Natural killer cell treated with Interleukin-12 subunit alpha and Interleukin-12 subunit beta and Interleukin-15 and Interleukin-18, amount 100 ng/mL, for 72 hours (primary cell): Measurements from ENCODE around the gene PNN. TPM values are rescaled to one million over a fixed set of nuclear protein-coding genes. Genes with fewer than 3 reads are reported as not detected.
"Not testable (repeated sequence)": the region's sequence is repeated elsewhere in the genome, so short reads cannot be mapped to it uniquely, and the experiment has no call there.

Experiments
- ATAC-seq, 2 donors: fragments of 150-1000 bp; cut with Tn5 transposase in 1 of 2; sonication (Bioruptor Pico), chemical (Tn5 transposase) in 1 of 2; 2 replicates each; pipeline ENCODE4 v1.10.0; 2021
- DNase-seq: peaks from one replicate; pipeline ENCODE4 v3.0.0; 2022; ENCODE audit warnings: low spot score
- H3K27ac Mint-ChIP-seq, 2 donors: 1 replicate in 1 of 2; 2 replicates in 1 of 2; pipeline ENCODE4 v1.8.0; 2022; ENCODE audit warnings: mixed read lengths in 2 of 2, mild to moderate bottlenecking in 1 of 2, moderate library complexity in 1 of 2
- H3K27me3 Mint-ChIP-seq, 2 donors: 1 replicate in 1 of 2; 2 replicates in 1 of 2; pipeline ENCODE4 v1.8.0; 2022; ENCODE audit warnings: mixed read lengths in 2 of 2
- H3K36me3 Mint-ChIP-seq: one replicate; pipeline ENCODE4 v1.8.0; 2022; ENCODE audit warnings: mixed read lengths
- H3K4me1 Mint-ChIP-seq, 2 donors: 1 replicate in 1 of 2; 2 replicates in 1 of 2; pipeline ENCODE4 v1.8.0; 2022; ENCODE audit warnings: low read depth in 2 of 2, mixed read lengths in 2 of 2, mild to moderate bottlenecking in 1 of 2
- H3K4me3 Mint-ChIP-seq: one replicate; pipeline ENCODE4 v1.8.0; 2022; ENCODE audit warnings: mixed read lengths
- H3K9me3 Mint-ChIP-seq: 2 replicates; pipeline ENCODE4 v1.8.0; 2022; ENCODE audit warnings: mixed read lengths
- total RNA-seq, 2 donors: library from RNA; stranded (reverse); gene quantifications; one replicate each; pipeline ENCODE4 v1.2.3, GENCODE V29; 2022

Gene PNN
- total RNA-seq, 2 donors from 2014 or later, result 71.0 to 161 TPM

DNA sequence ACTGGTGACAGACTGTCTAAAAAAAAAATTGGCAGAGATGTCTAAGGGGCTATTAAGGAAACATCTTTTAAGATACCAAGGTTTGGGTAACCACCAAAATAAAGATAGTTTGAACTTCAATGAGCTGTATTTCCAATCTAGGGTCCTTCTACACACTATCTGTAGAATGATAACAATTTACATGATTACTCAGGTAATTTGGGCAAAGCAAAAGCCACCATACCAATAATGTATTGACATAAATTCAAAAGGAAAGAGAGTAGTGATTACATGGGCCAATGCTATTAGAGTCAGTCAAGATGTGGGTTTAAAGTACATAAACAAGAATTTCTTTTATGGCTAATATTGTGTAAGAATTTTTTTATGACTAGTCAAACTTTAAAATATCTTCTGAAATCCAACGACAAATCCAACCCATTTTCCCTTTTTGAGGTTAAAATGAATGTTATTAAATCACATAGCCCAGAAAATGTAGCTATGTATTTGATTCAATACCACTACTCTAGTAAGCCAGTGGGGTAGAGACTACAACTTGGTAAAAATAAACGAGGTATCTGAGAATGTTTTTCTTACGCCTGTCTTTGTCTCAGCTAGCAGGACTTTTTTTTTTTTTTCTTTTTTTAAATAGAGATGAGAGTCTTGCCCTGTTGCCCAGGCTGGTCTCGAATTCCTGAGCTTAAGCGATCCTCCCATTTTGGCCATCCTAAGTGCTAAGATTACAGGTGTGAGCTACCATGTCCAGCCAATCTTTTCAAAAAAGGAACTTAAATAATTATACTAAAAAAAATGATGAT is 10.4 kb downstream of the PNN start:
- Mint-ChIP-seq H3K9me3 (no peaks in the 10 kb centered on the region), H3K27ac (peak overlapping the region; percentile 26 to 38), H3K36me3 (peaks cover 7% of the 10 kb centered on the region), H3K4me1 (peaks cover 4 to 13% of the 10 kb centered on the region in 2 donors), H3K4me3 (no peak overlapping the region), H3K27me3 (no peaks in the 10 kb centered on the region)
- DNase-seq (no peak), ATAC-seq (no peak)

DNA sequence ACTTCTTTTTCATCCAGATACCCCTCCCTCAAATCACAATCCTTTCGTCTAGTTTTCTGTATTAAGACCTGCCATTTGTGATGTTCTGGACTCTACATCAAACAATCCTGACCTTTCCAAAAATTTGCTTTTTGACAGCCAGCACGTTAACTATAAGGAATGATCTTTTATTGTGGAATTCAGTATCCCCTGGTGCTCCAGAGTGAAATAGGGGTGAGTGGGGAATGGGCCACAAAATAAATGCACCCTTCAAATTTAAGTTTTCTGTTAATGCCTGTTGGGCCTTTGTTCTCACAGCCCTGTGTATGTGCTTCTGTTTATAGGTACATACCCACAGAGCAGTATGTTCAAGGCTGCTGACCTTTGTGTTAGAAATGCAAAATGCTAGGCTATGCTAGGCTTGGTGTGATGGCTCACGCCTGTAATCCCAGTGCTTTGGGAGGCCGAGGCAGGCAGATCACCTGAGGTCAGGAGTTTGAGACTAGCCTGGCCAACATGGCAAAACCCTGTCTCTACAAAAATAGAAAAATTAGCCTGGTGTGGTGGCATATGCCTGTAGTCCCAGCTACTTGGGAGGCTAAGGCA is 12.0 kb downstream of the PNN start:
- ATAC-seq (no peak), DNase-seq (no peak)
- no peak overlapping the region for H3K4me3 Mint-ChIP-seq

DNA sequence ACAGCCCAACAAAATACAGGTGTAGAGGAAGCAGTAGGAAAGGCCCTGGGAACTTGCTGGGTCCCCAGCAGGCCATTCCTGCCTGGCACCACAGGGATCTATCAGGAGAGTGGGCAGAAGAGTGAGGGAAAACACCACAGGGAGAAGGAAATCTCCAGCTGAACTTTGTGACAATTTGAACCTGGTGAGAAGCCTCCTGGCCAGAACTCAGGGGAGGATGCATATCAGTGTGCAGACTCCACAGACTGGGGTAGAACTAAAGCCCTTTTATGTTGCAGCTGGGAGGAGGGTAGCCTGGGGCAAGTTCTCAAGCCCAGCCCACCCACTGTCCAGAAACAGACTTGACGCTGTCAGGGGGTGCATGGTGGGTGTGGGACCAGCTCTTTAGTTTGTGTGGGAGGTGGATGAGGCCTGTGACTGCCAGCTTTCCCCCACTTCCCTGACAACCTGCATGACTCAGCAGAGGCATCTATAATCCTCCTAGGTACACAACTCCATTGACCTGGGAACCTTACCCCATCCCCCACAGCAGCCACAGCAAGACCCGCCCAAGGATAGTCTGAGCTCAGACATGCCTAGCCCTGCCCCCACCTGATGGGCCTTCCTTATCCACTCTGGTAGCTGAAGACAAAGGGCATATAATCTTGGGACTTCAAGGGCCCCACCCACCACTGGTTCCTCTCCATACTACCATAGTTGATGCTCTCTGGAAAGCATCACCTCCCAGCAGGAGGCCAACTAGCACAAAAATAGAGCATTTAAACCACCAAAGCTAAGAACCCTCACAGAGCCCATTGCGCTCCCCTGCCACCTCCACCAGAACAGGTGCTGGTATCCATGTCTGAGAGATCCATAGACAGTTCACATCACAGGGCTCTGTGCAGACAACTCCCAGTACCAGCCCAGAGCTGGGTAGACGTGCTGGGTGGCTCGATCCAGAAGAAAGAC is 28.9 kb downstream of the PNN start:
- ATAC-seq, result no peak

More for the DNA sequence above, 12.0 kb downstream of the PNN start:
- Mint-ChIP-seq H3K27ac (no peak overlapping the region), H3K9me3 (no peaks in the 10 kb centered on the region), H3K36me3 (peaks cover 7% of the 10 kb centered on the region), H3K27me3 (no peaks in the 10 kb centered on the region), H3K4me1 (peaks cover 4 to 13% of the 10 kb centered on the region in 2 donors)

DNA sequence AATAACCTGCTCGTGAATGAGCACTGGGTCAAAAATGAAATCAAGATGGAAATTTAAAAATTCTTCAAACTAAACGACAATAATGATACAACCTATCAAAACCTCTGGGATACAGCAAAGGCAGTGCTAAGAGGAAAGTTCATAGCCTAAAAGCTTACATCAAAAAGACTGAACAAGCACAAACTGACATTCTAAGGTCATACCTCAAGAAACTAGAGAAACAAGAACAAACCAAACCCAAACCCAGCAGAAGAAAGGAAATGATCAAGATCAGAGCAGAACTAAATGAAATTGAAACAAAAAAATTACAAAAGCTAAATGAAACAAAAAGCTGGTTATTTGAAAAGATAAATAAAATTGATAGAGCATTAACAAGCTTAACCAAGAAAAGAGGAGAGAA is 32.4 kb downstream of the PNN start:
- peak overlapping the region; percentile 2 for H3K4me3 Mint-ChIP-seq
- not testable (repeated sequence) for DNase-seq, H3K27me3 Mint-ChIP-seq, H3K36me3 Mint-ChIP-seq, H3K4me1 Mint-ChIP-seq, ATAC-seq, H3K9me3 Mint-ChIP-seq
- peak overlapping the region in 1 of 2 donors; percentile 2 for H3K27ac Mint-ChIP-seq

More for the DNA sequence above, 28.9 kb downstream of the PNN start:
- no peak overlapping the region for H3K4me3 Mint-ChIP-seq
- H3K36me3 Mint-ChIP-seq, result no peaks in the 10 kb centered on the region
- peaks cover 2 to 7% of the 10 kb centered on the region in 2 donors for H3K4me1 Mint-ChIP-seq
- no peak overlapping the region for H3K27ac Mint-ChIP-seq
- DNase-seq, result no peak
- no peaks in the 10 kb centered on the region for H3K9me3 Mint-ChIP-seq
- no peaks in the 10 kb centered on the region for H3K27me3 Mint-ChIP-seq

DNA sequence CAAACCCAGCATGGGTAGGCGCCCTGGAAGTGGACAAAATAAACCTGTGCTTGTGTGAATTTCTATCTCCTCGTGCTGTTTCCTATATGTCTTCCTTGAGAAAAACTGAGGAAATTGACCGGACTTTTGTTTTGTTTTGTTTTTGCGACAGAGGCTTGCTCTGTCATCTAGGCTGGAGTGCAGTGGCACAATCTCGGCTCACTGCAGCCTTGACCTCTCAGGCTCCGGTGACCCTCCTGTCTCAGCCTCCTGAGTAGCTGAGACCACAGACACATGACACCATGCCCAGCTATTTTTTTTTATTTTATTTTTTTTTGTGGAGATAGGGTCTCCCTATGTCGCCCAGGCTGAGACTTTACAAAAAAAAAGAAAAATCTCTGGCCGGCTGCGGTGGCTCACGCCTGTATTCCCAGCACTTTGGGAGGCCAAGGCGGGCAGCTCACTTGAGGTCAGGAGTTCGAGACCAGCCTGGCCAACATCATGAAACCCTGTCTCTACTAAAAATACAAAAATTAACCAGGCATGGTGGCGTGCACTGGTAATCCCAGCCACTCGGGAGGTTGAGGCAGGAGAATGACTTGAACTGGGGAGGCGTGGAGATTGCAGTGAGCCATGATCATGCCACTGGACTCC is 36.2 kb downstream of the PNN start:
- H3K4me3 Mint-ChIP-seq, result no peak overlapping the region
- H3K36me3 Mint-ChIP-seq, result no peaks in the 10 kb centered on the region
- peaks cover 2 to 7% of the 10 kb centered on the region in 2 donors for H3K4me1 Mint-ChIP-seq
- no peaks in the 10 kb centered on the region for H3K9me3 Mint-ChIP-seq
- H3K27me3 Mint-ChIP-seq, result no peaks in the 10 kb centered on the region
- DNase-seq (no peak), ATAC-seq (no peak)
- H3K27ac Mint-ChIP-seq, result no peak overlapping the region

DNA sequence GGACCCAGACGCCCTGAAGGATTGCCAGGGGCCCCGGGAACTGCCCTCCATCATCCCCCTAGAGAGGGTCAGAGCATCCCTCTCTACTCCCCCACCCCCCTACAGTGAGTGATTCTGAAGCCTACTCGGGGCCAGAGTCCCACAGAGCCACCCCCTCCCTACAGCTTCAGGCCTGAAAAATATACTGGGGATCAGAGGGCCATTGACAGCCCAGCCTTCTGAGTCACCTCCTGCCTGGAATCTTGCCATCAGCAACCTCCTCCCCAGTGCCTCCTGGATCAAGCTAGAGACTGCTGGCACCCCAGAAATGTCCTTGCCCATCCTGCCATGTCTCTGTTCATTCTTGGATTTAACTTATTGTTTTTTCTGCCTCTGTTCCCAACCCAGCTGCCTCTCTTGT is 37.0 kb downstream of the PNN start:
- no peak for DNase-seq
- Mint-ChIP-seq H3K27ac (peak overlapping the region in 1 of 2 donors; percentile 71), H3K4me1 (peaks cover 3 to 10% of the 10 kb centered on the region in 2 donors), H3K9me3 (no peaks in the 10 kb centered on the region), H3K27me3 (no peaks in the 10 kb centered on the region), H3K36me3 (no peaks in the 10 kb centered on the region), H3K4me3 (no peak overlapping the region)
- ATAC-seq, result no peak

DNA sequence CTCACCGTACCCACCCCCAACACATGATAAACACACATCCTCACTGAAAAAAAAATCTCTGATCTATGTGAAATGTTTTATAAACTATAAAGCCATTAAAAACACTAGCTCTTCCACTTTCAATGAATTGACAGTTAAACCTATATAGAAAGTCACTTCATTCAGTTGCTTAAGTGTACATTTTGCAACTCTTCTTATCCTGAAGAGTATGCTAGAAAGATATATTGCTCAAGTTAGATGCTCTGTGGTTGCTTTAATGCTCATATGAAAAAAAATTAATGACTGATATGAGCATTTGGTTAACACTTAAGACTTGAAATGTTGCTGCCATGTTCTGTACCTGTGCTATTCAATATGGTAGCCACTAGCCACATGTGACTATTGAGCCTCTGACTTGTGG is 37.6 kb downstream of the PNN start:
- Mint-ChIP-seq H3K9me3 (no peaks in the 10 kb centered on the region), H3K36me3 (no peaks in the 10 kb centered on the region), H3K4me3 (no peak overlapping the region), H3K27ac (peak overlapping the region in 1 of 2 donors; percentile 71), H3K27me3 (no peaks in the 10 kb centered on the region), H3K4me1 (peaks cover 7 to 9% of the 10 kb centered on the region in 2 donors)
- ATAC-seq, result no peak
- no peak for DNase-seq

DNA sequence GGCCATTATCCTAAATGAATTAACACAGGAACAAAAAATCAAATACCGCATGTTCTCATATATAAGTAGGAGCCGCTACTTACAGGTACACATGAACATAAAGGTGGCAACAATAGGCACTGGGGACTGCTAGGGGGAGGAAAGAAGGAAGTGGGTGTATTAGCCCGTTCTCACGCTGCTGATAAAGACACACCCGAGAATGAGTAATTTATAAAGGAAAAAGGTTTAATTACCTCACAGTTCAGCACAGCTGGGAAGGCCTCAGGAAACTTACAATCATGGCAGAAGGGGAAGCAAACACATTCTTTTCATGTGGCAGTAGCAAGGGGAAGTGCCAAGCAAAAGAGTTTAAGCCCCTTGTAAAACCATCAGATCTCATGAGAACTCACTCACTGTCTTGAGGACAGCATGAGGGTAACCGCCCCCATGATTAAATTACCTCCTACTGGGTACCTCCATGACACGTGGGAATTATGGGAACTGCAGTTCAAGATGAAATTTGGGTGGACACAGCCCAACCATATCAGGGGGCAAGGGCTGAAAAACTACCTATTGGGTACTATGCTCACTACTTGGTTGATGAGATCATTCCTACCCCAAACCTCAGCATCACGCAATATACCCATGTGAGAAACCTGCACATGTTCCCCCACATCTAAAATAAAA is 42.3 kb downstream of the PNN start:
- H3K27ac Mint-ChIP-seq, result no peak overlapping the region
- DNase-seq, result no peak
- peaks cover 7 to 12% of the 10 kb centered on the region in 2 donors for H3K4me1 Mint-ChIP-seq
- no peak for ATAC-seq
- H3K36me3 Mint-ChIP-seq, result no peaks in the 10 kb centered on the region
- H3K4me3 Mint-ChIP-seq, result no peak overlapping the region
- no peaks in the 10 kb centered on the region for H3K27me3 Mint-ChIP-seq
- no peaks in the 10 kb centered on the region for H3K9me3 Mint-ChIP-seq

DNA sequence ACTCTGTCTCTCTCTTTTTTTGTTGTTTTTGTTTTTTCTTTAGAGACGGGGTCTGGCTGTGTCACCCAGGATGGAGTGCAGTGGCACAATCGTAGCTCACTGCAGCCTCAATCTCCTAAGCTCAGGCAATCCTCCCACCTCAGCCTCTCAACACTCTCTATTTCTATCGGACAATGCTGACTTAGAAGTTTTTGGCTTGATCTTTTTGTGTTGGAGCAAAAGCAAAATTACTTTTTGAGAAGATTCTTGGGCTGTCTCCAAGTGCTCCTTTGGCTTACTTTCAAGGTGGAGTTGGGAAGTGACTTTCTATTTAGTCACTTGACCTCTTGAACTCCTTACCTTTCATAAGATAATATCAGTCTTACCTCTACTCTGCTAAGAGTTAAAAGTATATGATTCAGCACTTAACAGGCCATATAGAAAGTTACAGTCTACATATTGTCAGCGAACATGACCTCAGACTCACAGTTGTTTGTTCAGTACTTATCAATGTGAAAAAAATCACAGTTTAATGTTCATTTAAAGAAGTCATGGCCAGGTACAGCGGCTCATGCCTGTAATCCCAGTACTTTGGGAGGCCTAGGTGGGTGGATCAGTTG is 43.2 kb downstream of the PNN start:
- Mint-ChIP-seq H3K27ac (no peak overlapping the region), H3K4me1 (peaks cover 7 to 12% of the 10 kb centered on the region in 2 donors), H3K27me3 (no peaks in the 10 kb centered on the region), H3K36me3 (no peaks in the 10 kb centered on the region), H3K4me3 (no peak overlapping the region), H3K9me3 (no peaks in the 10 kb centered on the region)
- ATAC-seq (no peak), DNase-seq (no peak)

DNA sequence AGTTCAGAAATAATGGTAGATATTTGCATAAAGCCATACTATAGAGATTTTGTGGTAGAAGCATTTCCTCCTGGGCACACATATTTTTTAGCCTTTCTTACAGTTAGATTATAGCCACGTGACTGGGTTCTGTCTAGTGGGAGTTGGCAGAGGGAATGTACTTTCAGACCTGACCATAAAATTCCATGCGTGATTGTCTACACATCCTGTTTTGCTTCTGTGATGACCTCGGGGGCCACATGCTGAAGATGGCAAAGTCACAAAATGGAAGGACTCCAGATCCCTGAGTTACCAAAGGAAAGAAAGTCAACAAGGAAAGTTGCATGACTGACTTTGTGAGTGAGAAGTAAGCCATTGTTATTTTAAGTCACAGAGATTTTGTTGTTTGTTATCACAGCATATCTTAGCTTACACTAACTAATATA is 44.0 kb downstream of the PNN start:
- ATAC-seq (no peak), DNase-seq (no peak)
- Mint-ChIP-seq H3K4me1 (peaks cover 7 to 12% of the 10 kb centered on the region in 2 donors), H3K4me3 (no peak overlapping the region), H3K36me3 (no peaks in the 10 kb centered on the region), H3K9me3 (no peaks in the 10 kb centered on the region), H3K27me3 (no peaks in the 10 kb centered on the region), H3K27ac (no peak overlapping the region)

DNA sequence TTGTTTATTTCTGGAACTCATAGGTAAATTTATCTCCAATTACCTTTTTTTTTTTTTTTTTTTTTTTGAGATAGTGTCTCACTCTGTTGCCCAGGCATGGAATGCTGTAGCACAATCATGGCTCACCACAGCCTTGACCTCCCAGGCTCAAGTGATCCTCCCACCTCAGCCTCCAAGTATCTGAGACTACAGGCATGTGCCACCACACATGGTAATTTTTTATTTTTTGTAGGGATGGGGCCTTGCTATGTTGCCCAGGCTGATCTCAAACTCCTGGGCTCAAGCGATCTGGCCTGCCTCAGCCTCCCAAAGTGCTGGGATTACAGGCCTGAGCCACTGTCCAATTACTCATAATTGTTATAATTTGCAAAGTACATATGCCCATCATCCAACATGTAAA is 45.4 kb downstream of the PNN start:
- DNase-seq, ATAC-seq, H3K27ac Mint-ChIP-seq, H3K4me3 Mint-ChIP-seq, H3K9me3 Mint-ChIP-seq, H3K27me3 Mint-ChIP-seq, H3K36me3 Mint-ChIP-seq: not testable (repeated sequence)
- H3K4me1 Mint-ChIP-seq, result peaks cover 9 to 15% of the 10 kb centered on the region in 2 donors

DNA sequence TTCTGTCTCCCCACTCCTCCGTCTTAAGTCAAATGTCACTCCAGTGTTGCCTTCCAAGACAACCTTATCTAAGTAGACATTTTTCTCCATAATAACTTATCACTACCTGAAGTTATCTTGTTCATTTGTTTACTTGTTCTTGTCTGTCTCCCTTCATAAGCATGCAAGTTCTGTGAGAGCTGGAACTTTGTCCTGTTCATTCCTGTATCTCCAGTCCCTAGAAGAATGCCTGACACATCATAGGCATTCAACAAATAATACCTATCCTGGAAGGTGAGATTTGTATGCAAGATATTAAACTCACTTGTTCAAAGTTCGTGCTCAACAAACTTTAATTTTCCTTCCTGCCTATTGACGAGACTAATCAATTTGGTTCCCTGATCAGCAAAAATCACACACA is 53.0 kb downstream of the PNN start:
- H3K4me3 Mint-ChIP-seq, result peak overlapping the region; percentile 85
- DNase-seq (no peak), ATAC-seq (no peak)
- no peaks in the 10 kb centered on the region for H3K27me3 Mint-ChIP-seq
- peaks cover 36 to 46% of the 10 kb centered on the region in 2 donors for H3K4me1 Mint-ChIP-seq
- H3K27ac Mint-ChIP-seq, result peak overlapping the region; percentile 99 to 100
- no peaks in the 10 kb centered on the region for H3K9me3 Mint-ChIP-seq
- H3K36me3 Mint-ChIP-seq, result no peaks in the 10 kb centered on the region
